GM19099 (cell line): ENCODE data around the gene THOP1.

ENCODE experiments used
- POLR2A ChIP-seq: IDR thresholded peaks from 3 replicates; pipeline ENCODE4 v1.6.1; 2011; ENCODE audit warnings: low read depth; ENCODE audit not compliant: insufficient read length; ENCODE audit errors: extremely low read depth

The THOP1 gene

DNA sequence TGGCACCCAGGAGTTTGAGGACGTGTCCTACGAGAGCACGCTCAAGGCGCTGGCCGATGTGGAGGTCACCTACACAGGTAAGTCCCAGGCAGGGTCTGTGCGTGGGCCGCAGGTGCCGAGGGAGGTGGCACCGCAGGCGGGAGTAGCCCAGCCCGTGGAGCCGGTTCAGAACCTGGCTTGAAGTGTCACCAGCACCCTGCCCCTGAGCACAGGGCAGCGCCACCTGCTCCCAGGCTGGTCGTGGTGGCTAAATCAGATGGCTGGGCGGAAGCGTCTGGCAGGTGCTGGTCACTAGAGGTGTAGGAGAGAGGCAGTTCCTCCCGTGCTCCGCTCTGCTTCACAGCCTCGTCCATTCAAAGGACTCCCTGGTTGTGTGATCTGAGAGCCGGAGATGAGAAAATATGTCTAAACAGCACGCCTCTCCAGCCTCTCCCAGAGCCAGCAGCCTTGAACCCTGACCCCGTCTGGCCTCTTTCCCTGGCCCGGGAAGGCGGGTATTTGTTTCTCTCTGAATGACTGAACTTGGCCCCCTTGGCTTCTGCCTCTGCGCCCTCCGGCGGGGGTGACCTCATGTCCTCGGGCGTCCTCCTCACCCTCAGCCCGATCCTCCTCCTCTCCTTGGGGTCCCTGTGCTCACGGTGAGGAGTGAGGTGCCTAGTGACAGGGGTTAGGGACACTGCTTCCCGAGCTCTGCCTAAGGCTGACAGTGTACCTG lies 5.4 kb downstream of the THOP1 start:
- TF ChIP-seq POLR2A: no peak

DNA sequence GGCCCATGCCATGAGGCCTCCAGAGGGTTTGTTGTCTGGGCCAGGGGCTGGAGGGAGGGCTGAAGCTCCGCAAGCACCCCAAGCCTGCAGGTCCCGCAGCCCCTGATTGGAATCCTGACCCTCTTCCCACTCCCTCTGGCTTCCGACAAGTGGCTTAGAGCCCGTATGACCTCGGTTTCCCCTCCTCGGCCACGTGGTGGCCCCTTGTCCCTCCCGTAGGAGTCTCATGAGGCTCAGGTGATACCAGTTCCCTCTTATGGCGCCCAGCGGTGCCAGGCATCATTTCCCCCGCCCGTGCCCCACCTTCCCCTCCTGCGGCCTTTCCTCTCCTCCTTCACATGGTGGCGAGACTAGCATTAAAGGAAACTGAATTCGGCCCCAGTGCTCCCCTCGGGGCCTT lies 6.1 kb downstream of the THOP1 start:
- no peak for TF ChIP-seq POLR2A

DNA sequence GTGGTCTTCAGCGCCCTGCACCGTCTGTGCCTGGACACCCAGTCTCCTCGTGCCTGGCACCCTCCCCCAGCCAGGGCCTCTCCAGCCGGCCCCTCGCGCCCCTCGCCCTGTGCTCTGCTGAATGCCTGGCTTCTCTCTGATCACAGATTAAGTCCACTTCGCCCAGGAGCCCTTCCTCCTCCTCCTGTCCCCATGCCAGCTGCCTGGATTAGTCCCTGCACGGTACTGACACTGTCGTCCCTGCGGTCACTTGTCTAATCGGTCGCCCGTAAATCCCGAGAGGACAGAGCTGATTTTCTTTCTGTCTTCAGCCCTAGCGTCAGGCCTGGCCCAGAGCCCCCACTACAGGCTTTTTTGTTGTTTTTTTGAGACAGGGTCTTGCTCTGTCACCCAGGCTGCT lies 6.6 kb downstream of the THOP1 start:
- TF ChIP-seq POLR2A: no peak

DNA sequence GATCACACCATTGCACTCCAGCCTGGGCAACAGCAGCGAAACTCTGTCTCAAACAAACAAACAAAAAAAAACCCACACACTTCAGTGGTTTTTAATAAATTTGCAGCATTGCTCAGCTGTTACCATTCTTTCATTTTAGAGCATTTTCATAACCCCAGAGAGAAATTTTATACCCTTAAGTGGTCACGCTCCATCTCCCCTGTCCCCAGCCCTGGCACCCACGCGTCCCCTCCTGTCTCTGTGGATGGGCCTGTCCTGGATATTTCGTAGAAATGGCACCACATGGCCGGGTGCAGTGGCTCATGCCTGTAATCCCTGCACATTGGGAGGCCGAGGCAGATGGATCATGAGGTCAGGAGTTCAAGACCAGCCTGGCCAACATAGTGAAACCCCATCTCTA lies 7.8 kb downstream of the THOP1 start:
- TF ChIP-seq POLR2A: no peak

DNA sequence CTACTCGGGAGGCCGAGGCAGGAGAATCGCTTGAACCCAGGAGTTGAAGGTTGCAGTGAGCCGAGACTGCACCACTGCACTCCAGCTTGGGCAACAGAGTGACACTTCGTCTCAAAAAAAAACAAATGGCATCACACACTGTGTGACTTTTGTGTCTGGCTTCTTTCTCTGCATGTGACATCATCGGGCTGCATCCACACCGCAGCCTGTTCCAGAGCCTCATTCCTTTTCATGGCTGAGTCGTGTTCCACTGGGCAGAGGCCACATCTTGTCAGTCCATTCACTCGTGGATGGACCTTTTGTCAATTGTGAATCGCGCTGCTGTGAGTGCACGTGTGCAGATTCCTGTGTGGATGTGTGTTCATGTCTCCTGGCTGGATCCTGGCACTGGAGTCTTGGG lies 8.3 kb downstream of the THOP1 start:
- no peak for TF ChIP-seq POLR2A

DNA sequence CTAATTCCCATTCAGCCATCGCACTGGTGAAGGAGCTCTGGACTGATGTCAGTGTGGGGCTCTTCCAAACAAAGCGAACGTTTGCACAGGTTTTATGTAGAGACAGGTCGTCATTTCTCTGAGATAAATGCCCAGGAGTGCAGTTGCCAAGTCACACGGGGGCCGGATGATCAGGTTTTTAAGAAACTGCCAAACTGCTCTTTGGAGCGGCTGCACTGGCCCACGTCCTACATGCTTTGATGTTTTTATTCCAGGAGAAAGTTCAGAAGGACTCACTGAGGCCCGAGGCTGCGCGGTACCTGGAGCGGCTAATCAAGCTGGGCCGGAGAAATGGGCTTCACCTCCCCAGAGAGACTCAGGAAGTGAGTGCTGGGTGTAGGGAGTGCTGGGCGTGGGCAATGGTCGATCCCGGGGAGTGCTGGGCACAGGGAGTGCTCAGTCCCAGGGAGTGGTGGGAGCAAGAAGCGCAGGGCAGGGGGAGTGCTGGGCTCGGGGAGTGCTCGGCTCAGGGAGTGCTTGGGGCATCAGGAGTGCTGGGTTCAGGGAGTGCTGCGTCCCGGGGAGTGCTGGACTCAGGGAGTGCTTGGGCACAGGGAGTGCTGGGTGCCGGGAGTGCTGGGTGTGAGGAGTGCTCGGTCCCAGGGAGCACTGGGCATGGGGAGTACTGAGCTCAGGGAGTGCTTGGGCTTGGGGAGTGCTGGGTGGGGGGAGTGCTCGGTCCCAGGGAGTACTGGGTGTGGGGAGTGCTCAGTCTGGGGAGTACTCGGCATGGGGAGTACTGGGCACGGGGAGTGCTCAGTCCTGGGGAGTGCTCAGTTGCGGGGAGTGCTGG lies 10.7 kb downstream of the THOP1 start:
- TF ChIP-seq POLR2A: no peak

DNA sequence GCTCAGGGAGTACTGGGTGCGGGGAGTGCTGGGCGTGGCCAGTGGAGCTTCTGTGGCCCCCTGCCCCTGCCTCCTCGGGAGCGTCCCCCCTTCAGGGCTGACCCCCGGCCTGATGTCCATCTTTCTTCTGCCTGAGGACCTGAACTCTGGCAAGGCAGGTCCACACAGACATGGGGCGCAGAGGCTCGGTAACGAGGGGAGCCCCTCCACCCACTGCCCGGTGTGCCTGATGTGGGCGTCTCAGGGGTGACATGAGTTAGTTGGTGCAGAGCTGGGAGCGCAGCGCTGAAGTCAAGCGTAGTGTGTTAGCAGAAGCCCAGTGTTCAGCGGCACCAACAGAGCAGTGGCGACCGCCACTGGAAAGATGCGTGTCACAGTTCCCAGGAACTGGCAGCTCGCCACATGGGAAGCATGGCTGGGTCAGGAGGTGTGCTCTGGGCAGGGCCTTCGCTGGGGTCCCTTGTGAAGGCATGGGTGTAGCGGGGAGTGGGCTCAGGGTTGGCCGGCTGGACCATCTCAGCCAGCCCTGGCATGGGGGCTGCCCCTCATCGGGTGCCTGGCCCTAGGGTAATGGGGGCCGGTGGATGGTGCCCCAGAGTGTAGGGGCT lies 11.5 kb downstream of the THOP1 start:
- no peak for TF ChIP-seq POLR2A

DNA sequence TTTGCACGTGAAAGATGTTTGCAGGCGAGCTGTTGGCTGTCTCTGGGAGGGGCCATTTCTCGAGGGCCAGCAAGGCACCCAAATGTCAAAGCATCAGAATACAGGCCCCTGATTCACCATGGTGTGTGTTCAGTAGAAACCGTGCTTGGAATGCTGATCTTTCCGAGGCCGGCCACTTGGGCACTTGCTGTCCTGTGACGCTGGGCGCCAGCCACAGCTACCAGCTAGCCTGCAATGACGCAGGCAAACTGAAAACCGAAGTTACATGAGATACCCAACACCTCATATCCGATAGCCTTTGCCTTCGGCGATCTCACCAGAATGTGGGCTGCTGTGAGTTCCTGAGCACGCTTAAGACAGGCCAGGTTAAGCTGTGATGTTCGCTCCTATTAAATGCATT lies 12.0 kb downstream of the THOP1 start:
- no peak for TF ChIP-seq POLR2A

DNA sequence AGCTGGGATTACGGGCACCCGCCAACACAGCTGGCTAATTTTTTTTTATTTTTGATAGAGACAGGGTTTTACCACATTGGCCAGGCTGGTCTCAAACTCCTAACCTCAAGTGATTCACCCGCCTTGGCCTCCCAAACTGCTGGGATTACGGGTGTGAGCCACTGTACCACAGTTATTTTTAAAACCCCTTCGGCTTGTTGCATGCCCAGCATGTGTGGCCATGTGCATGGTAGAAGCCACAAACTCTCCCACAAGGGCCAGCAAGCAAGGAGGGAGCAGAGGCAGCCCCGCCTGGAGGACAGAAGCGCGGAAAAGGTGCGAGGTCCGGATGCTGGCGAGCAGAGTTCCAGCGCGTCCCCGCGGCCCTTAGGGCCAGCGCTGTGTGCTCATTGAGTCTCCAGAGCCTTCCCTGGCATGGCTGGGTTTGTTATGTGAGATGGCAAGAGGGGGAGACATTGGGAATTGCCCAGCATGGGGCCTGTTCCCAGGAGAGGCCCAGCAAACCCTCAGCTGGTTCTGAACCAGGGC lies 12.9 kb downstream of the THOP1 start:
- no peak for TF ChIP-seq POLR2A

DNA sequence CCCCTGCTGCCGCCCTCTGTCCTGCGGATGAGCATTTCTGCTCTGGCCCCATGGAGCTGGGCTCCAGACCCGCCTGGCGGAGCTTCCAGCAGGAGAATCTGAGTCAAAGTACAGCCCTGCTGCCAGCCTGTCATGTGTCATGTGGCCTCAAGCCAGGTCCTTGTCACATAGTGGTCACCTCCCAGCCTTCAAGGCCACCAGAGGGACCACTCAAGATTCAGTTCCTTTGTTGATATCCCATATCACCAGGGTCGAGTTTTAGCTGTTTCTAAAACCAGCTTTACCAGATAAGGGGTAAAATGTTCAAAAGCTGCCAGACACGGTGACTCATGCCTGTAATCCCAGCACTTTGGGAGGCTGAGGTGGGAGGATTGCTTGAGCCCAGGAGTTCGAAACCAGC lies 13.4 kb downstream of the THOP1 start:
- no peak for TF ChIP-seq POLR2A

DNA sequence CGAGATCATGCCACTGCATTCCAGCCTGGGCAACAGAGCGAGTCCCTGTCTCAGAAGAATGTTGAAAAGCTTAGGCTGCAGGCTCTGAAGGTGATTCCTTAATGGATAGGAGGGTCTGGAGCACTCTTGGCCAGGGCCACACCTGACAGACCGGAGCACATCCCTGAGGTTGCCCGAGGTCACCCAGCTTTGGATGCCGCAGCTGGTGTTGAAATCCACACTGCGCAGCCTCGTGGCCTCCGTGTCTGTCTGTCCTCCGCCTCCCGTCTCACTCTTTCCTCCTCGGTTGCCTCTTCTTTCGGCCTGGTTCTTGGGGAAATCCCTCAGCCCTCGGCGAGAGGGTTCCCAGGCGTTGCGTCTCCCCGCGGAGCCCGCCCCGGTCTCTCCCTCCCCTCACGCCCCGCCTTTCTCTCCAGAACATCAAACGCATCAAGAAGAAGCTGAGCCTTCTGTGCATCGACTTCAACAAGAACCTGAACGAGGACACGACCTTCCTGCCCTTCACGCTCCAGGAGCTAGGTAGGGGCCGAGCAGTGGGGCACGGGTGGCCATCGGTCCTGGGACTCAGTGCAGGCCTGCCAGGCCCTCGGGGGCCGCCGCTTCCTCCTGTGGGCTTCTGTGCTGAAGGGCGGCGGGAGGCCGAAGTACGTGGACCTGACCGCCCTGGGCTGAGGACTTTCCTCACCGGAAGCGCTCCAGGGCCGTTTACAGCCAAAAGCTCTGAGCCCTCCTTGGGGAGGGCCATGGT lies 14.1 kb downstream of the THOP1 start:
- no peak for TF ChIP-seq POLR2A

DNA sequence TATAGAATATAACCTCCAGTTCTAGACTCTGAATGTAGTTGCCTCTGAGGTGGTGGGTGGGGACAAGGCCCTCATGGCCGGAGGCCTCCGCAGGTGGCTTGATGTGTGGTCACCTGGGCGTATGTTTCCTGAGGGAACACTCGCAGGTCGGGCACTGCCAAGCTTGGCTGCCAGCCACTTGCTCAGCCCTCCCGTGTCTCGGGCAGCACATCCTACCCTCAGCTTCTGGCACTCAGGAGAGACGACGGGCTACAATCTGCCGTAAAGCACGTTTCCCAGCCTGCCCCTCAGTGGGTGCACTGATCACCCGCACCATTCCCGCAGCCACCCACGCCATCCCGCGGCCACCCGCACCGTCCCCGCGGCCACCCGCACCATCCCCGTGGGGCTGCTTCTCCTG lies 15.2 kb downstream of the THOP1 start:
- TF ChIP-seq POLR2A: no peak

DNA sequence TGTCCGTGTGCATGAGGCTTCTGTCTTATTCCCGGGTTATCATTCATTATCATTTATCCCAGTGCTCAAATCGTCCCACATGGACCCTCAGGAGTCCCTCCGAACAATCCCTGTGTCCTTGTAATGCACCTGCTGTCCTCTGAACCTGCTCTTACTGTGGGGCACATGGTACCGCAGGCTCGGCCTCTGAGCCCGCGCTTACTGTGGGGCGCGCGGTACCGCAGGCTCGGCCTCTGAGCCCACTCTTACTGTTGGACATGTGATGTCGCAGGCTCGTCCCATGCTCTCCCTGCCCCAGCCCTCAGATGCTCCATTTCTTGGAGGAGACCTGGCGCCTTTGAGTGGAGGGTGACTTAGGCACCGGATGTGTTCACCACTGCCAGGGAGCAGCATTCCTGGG lies 17.5 kb downstream of the THOP1 start:
- TF ChIP-seq POLR2A: no peak

DNA sequence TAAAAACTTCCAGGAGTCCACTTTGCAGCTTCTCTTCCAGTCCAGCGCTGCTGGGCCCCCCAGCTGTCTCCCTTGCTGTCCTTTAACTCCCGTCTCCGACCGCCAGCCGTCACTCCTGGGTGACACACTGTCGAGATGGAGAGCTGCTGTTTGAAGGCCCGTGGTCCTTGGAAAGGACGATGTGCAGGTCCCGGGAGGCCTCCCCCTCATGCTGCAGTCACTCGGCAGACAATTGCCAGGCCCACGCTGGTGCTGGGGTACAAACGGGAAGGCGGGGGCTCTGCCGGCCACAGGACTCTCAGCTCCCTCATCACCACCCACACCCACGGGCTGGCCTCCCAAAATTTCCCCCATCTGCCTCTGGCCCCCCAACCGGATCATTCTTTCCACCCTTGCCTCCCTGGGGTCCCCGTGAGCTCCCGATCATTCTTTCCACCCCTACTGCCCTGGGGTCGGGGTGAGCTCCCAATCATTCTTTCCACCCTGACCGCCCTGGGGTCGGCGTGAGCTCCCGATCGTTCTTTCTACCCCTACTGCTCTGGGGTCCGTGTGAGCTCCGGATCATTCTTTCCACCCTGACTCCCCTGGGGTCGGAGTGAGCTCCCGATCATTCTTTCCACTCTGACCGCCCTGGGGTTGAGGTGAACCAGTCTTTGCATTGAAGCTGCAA lies 18.3 kb downstream of the THOP1 start:
- TF ChIP-seq POLR2A: no peak

DNA sequence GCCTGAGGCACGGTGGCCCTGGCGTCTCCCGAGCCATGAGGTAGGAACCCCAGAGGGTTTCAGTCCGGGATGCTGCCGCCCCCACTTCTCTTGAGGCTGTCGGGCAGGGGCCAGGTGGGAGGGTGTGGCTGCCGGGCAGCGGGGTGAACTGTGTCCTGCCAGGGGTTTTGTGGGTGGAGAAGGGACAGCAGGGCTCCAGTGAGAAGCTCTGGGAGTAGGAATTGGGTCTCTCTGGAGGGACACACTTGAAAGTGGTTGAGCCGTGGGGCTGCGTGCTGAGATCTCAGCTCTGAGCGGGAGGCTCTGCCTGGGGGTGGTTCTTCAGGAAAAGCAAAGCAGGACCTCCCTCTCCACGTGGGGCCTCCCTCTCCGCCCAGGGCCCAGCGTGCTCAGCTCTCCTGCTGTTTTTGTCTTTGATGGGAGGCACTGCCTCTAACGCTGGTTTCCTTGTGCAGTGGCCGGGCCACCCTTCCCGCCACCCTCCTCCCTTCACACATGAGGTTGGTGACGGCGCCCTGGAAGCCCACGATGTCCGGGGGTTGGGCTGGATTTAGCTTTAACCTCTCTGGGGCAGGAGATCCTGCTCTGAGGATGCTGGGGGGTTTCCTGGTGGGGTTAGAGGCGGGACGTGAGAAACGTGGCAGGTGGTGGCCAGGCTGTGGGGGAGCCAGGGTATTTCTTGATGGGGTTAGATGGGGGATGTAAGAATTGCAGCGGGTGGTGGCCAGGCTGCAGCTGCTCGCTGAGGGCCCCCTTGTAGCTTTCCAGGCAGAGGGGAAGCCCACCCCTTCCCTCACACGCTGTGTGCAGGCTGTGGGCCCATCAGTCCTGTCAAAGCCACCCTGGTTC lies 19.1 kb downstream of the THOP1 start:
- no peak for TF ChIP-seq POLR2A
